Activated CD4-positive, alpha-beta memory T cell treated with anti-CD3 and anti-CD28 coated beads for 36 hours (primary cell): ENCODE data around the gene IL17RB. TPM values are rescaled to one million over a fixed set of nuclear protein-coding genes. Genes with fewer than 3 reads are reported as not detected.

Experiments used
- CTCF ChIA-PET: fragments of 350-600 bp; sonication (Branson Sonifier 250); formaldehyde crosslinking; loops from one replicate; lab custom pipeline; 2021; ENCODE audit warnings: antibody characterized with exemption, inconsistent platforms; lab: Charles Lee
- POLR2A ChIA-PET: fragments of 350-600 bp; sonication (Branson Sonifier 250); formaldehyde crosslinking; loops from one replicate; lab custom pipeline; 2021; ENCODE audit warnings: antibody characterized with exemption; lab: Charles Lee
- DNase-seq: peaks from one replicate; pipeline ENCODE4 v3.0.0-alpha.2; 2020
- H3K27ac Mint-ChIP-seq: one replicate; pipeline ENCODE4 v1.8.0; 2021; ENCODE audit warnings: mixed read lengths
- H3K27me3 Mint-ChIP-seq: one replicate; pipeline ENCODE4 v1.8.0; 2021; ENCODE audit warnings: mixed read lengths
- H3K36me3 Mint-ChIP-seq: one replicate; pipeline ENCODE4 v1.8.0; 2021; ENCODE audit warnings: mixed read lengths
- H3K4me1 Mint-ChIP-seq: one replicate; pipeline ENCODE4 v1.8.0; 2021; ENCODE audit warnings: low read depth, mixed read lengths
- H3K4me3 Mint-ChIP-seq: one replicate; pipeline ENCODE4 v1.8.0; 2021; ENCODE audit warnings: mild to moderate bottlenecking, mixed read lengths
- H3K9me3 Mint-ChIP-seq: one replicate; pipeline ENCODE4 v1.8.0; 2021; ENCODE audit warnings: mixed read lengths
- intact Hi-C: fragments of 100-400 bp; cut with micrococcal nuclease; formaldehyde crosslinking; loops from one replicate; pipeline ENCODE4 v1.15.1; 2023
- total RNA-seq, 2 experiments: library from RNA; stranded (reverse); gene quantifications; one replicate each; pipeline ENCODE4 v1.2.3, GENCODE V29; 2021

The IL17RB gene, protein sequence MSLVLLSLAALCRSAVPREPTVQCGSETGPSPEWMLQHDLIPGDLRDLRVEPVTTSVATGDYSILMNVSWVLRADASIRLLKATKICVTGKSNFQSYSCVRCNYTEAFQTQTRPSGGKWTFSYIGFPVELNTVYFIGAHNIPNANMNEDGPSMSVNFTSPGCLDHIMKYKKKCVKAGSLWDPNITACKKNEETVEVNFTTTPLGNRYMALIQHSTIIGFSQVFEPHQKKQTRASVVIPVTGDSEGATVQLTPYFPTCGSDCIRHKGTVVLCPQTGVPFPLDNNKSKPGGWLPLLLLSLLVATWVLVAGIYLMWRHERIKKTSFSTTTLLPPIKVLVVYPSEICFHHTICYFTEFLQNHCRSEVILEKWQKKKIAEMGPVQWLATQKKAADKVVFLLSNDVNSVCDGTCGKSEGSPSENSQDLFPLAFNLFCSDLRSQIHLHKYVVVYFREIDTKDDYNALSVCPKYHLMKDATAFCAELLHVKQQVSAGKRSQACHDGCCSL
- 1 to 10 TPM in 1 of 2 experiments, under 1 TPM in 1; 0.92 to 1.1 TPM for total RNA-seq

DNA sequence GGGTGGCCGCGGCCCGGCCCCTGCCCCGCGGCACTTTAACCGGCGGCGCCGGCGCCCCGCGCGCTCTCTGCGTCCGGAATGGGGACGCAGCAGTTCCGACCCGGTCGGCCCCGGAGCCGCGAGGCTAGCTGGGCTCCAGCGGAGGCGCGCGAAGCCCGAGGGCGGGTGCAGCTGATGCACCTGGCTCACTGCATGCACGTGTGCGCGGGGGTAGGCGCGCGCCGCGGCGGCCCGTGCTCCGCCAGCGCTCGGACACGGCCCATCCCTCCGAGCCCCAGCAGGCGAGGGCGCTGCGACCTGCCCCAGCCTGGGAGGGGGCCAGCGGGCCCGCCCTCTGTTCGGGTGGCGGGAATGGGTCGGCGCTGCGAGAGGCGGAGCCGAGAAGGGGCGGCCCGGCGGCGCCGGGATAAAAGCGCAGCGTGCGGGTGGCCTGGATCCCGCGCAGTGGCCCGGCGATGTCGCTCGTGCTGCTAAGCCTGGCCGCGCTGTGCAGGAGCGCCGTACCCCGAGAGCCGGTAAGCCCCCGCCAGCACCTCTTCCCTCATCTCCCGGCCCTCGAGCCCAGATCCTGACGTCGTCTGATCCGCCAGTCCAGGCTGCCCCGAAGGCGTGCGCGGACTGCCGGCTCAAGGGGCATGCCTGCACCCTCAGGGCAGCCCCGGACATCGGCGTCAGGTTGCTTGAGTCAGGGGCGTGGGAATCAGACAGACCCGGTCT is at the start of gene IL17RB, which contains the start of gene CHDH:
IL17RB (plus strand) TSS at position 435 of the 717 bp plus-strand sequence; CDS start at position 456, 21 bp downstream.
CHDH (minus strand) TSS at position 286 of the 717 bp plus-strand sequence. CDS start 22,411 bp downstream, outside the sequence.
- DNase-seq, result peak; percentile 31
- intact Hi-C loops, result no loop called here
- ChIA-PET POLR2A (no interaction called here), CTCF (no interaction called here)
- H3K36me3 Mint-ChIP-seq, result no peaks in the 10 kb centered on the region
- H3K9me3 Mint-ChIP-seq, result no peaks in the 10 kb centered on the region
- peak within 1 kb of the TSS; percentile 51 for H3K4me3 Mint-ChIP-seq
- peaks cover 2% of the 10 kb centered on the region for H3K4me1 Mint-ChIP-seq
- peaks cover 40% of the 10 kb centered on the region for H3K27me3 Mint-ChIP-seq
- no peak within 1 kb of the TSS for H3K27ac Mint-ChIP-seq

- H3K27me3 Mint-ChIP-seq, result no peaks in the 10 kb centered on the region
- ChIA-PET POLR2A (no interaction called here), CTCF (no interaction called here)
- intact Hi-C loops, result no loop called here
- H3K36me3 Mint-ChIP-seq, result no peaks in the 10 kb centered on the region
- no peaks in the 10 kb centered on the region for H3K9me3 Mint-ChIP-seq
- no peak for DNase-seq
- no peaks in the 10 kb centered on the region for H3K4me1 Mint-ChIP-seq
- H3K4me3 Mint-ChIP-seq, result no peak overlapping the region
- H3K27ac Mint-ChIP-seq, result no peak overlapping the region
Measured at GRCh38 chr3:53798144-53798543, 48.2 kb upstream of the IL17RB start.

DNA sequence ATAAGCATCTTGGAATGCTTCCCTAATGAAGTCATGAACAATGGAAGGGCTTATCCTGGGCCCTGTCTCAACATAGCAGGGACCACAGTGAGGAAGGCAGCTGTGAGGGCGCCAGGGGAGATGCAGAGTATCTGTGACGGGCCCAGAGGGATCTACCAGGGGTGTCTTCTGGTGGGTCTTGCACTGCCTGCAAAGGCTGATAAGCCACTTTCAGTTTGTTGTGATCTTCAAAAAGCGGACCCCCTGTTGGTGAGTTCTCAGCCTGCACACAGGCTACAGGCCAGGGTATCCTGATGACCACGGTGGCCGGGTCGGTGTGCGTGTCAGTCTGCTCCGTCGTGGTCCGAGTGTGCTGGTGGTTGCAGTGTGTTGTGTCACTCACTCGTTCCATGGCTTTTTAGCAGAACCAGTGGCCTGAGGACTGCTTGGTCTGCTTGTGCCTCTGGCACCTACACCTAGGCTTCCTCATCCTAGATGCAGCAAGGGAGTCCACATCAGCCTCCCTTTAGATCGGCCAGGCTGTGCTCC is 47.0 kb upstream of the IL17RB start:
- Mint-ChIP-seq H3K9me3 (no peaks in the 10 kb centered on the region), H3K27ac (no peak overlapping the region), H3K27me3 (no peaks in the 10 kb centered on the region), H3K4me1 (no peaks in the 10 kb centered on the region), H3K36me3 (no peaks in the 10 kb centered on the region), H3K4me3 (no peak overlapping the region)
- DNase-seq, result no peak
- POLR2A ChIA-PET, result no interaction called here
- CTCF ChIA-PET, result no interaction called here
- intact Hi-C loops, result no loop called here

GRCh38 chr3:53800041-53800906 is 46.1 kb upstream of the IL17RB start:
- CTCF ChIA-PET, result no interaction called here
- no peak overlapping the region for H3K27ac Mint-ChIP-seq
- POLR2A ChIA-PET, result no interaction called here
- intact Hi-C loops, result no loop called here
- H3K9me3 Mint-ChIP-seq, result no peaks in the 10 kb centered on the region
- no peaks in the 10 kb centered on the region for H3K4me1 Mint-ChIP-seq
- H3K27me3 Mint-ChIP-seq, result no peaks in the 10 kb centered on the region
- no peak overlapping the region for H3K4me3 Mint-ChIP-seq
- no peaks in the 10 kb centered on the region for H3K36me3 Mint-ChIP-seq
- DNase-seq, result no peak

DNA sequence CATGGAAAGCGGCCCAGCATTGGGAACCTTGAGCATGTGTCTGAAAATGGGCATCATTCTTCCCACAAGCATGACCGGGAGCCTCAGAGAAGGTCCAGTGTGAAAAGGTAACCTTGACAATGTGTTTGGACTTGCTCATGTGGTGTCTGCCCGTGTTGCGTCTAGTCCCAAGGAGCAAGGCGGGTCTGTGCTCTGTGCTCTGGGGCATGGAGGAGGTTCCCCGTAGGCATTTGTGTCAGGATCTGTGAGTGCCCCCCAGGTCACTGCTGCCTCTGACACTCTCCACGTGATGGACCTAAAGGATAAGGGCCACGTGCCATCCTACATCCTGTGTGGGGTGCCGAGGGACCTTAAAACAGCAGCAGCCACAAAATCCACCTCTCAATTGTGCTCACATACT is 45.0 kb upstream of the IL17RB start:
- Mint-ChIP-seq H3K9me3 (no peaks in the 10 kb centered on the region), H3K27me3 (peaks cover under 1% of the 10 kb centered on the region), H3K27ac (no peak overlapping the region), H3K4me3 (no peak overlapping the region), H3K36me3 (no peaks in the 10 kb centered on the region), H3K4me1 (no peaks in the 10 kb centered on the region)
- intact Hi-C loops, result no loop called here
- ChIA-PET CTCF (no interaction called here), POLR2A (no interaction called here)
- DNase-seq, result no peak

- POLR2A ChIA-PET, result no interaction called here
- H3K9me3 Mint-ChIP-seq, result no peaks in the 10 kb centered on the region
- intact Hi-C loops, result no loop called here
- DNase-seq, result no peak
- no peak overlapping the region for H3K4me3 Mint-ChIP-seq
- H3K27ac Mint-ChIP-seq, result no peak overlapping the region
- no peaks in the 10 kb centered on the region for H3K4me1 Mint-ChIP-seq
- peaks cover 6% of the 10 kb centered on the region for H3K27me3 Mint-ChIP-seq
- no peaks in the 10 kb centered on the region for H3K36me3 Mint-ChIP-seq
- CTCF ChIA-PET, result no interaction called here
Measured at GRCh38 chr3:53802256-53802880, 44.0 kb upstream of the IL17RB start.

DNA sequence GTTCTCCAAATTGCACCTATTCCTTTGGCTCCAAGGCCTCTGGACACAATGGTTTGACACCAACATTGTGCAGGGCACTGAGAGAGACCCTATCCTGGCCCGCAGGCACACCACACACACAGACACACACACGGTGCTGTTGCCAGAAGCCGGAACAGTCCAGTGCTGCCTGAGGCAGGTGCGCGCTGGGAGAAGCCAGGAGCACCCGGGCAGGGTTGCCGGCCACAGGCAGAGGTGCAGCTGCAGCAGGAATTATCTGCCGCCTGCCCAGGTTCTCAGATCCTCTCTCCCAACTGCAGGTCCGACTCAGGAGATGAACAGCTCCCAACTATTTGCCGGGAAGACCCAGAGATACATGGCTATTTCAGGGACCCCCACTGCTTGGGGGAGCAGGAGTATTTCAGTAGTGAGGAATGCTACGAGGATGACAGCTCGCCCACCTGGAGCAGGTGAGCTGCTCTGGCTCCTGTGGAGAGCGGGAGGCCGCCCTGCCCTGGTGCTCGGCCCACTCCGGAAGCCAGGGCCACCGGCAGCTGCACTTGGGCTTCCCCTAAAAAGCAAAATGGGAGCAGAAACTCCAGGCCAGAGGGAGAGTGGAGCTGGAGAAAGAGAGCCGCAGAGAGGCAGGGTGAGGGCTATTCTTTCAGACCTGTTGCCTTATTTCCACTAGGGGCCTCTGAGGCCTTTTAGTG is 43.1 kb upstream of the IL17RB start:
- intact Hi-C loops, result no loop called here
- peaks cover 6% of the 10 kb centered on the region for H3K27me3 Mint-ChIP-seq

DNA sequence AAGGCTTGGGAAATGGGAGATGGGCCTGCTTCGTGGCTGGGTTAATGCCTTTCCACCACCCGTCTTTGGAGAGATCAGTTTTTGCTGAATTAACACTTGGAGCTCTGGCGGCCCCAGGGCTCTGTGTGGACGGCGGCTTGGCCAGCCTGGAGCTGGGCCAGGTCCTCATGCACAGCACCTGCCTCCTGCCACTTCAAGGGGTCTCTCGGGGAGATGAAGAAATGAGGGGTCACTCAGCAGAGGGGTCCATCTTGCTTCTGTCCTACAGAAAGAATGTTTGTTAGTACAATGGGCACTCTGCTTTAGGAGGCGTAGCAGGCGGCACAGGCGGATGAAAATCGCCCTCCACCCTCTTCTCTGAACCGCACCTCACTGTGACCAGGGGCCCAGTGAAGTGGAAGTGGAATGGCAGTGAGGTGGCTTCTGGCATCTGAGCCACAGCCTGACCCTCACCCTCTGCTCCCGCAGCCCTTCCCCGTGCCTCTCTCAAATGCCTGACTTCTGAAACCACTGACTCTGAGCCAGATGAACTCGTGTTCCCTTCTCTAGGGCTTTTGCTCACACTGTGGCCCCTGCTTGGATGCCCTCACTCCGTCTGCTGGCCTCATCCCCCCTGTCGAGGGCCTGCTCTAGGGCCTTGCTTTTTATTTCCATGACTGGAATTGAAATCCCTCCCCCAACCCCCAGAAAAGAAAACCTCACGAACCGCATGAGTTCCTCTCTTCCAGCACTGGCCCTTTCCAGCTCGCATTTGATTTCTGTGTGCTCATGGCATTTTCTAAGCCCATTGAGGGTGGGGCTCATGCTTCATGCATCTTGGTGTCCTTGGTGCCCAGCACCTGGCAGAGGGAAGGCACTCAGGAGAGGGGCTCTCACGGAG is 42.3 kb upstream of the IL17RB start:
- Mint-ChIP-seq H3K36me3 (no peaks in the 10 kb centered on the region), H3K27ac (no peak overlapping the region), H3K9me3 (no peaks in the 10 kb centered on the region), H3K4me1 (no peaks in the 10 kb centered on the region), H3K4me3 (no peak overlapping the region), H3K27me3 (peaks cover 11% of the 10 kb centered on the region)
- intact Hi-C loops, result no loop called here
- no peak for DNase-seq
- CTCF ChIA-PET, result no interaction called here
- POLR2A ChIA-PET, result no interaction called here

More for the DNA sequence above, 43.1 kb upstream of the IL17RB start:
- H3K9me3 Mint-ChIP-seq, result no peaks in the 10 kb centered on the region
- POLR2A ChIA-PET, result no interaction called here
- CTCF ChIA-PET, result no interaction called here
- DNase-seq, result no peak
- H3K4me1 Mint-ChIP-seq, result no peaks in the 10 kb centered on the region
- no peak overlapping the region for H3K27ac Mint-ChIP-seq
- H3K4me3 Mint-ChIP-seq, result no peak overlapping the region
- H3K36me3 Mint-ChIP-seq, result no peaks in the 10 kb centered on the region

- Mint-ChIP-seq H3K4me3 (no peak overlapping the region), H3K36me3 (no peaks in the 10 kb centered on the region), H3K27ac (no peak overlapping the region), H3K4me1 (no peaks in the 10 kb centered on the region), H3K9me3 (no peaks in the 10 kb centered on the region), H3K27me3 (peaks cover 11% of the 10 kb centered on the region)
- peak; percentile 5 for DNase-seq
- CTCF ChIA-PET, result no interaction called here
- intact Hi-C loops, result no loop called here
- POLR2A ChIA-PET, result no interaction called here
Measured at GRCh38 chr3:53804697-53805462, 41.5 kb upstream of the IL17RB start.
